Measurements from ENCODE around the gene GPR12.

Gene GPR12, protein sequence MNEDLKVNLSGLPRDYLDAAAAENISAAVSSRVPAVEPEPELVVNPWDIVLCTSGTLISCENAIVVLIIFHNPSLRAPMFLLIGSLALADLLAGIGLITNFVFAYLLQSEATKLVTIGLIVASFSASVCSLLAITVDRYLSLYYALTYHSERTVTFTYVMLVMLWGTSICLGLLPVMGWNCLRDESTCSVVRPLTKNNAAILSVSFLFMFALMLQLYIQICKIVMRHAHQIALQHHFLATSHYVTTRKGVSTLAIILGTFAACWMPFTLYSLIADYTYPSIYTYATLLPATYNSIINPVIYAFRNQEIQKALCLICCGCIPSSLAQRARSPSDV

DNA sequence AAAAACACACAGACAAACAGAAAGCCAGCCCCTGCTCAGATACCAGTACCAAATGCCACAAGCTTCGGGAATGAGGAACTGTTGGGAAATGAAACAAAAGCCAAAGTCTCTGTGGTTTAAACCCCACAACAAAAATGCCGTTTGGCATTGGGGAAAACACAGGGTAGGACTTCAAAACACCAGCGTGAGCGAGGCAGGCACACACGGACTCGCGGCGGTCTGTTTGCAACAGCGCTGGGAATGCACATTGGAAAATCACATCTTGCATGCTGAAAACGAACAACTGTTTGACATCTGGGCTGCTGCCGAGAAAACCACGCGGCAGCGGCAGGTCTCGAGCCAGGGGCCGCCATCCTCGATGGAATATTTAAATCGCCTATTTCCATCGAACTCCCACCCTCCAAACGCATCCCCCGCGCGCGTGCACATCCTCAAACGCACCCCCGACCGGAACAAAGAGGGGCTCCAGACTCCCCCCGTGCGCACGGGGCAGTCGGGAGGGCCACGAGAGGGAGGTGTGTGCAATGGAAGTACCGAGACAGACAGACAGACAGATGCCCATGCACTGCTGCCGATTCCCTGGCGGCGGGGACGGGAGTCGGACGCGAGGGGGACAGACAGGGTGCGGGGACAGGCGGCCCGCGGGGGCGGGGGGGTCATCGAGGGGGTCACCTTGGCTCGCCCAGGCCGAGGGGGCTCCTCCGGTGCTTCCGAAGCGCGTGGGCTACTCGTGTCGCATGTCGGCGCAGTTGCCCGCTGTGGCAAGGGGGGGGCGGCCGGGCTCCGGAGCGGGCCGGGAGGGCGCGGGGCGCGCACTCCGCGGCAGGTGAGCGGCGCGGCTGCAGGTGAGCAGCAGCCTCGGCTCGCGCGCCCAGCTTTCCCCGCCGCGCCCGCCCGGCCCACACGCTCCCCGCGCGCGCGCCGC is at the start of gene GPR12:
Gene GPR12, minus strand, starts transcription at position 880 of the 925 bp plus-strand sequence. CDS start 959 bp downstream, outside the sequence.
- no peak for DNase-seq (ENCODE audit: low spot score)
- in situ Hi-C loops (cut with MboI; ENCODE audit: low pct_unique_long_range_greater_than_20kb, low sequenced_read_pairs, unreplicated experiment): no loop called here
- TF ChIP-seq, protein P1, sequence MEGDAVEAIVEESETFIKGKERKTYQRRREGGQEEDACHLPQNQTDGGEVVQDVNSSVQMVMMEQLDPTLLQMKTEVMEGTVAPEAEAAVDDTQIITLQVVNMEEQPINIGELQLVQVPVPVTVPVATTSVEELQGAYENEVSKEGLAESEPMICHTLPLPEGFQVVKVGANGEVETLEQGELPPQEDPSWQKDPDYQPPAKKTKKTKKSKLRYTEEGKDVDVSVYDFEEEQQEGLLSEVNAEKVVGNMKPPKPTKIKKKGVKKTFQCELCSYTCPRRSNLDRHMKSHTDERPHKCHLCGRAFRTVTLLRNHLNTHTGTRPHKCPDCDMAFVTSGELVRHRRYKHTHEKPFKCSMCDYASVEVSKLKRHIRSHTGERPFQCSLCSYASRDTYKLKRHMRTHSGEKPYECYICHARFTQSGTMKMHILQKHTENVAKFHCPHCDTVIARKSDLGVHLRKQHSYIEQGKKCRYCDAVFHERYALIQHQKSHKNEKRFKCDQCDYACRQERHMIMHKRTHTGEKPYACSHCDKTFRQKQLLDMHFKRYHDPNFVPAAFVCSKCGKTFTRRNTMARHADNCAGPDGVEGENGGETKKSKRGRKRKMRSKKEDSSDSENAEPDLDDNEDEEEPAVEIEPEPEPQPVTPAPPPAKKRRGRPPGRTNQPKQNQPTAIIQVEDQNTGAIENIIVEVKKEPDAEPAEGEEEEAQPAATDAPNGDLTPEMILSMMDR (IDR thresholded peaks at IDR 0.05; ENCODE audit: extremely low read depth, insufficient read depth, missing control alignments): no peak

DNA sequence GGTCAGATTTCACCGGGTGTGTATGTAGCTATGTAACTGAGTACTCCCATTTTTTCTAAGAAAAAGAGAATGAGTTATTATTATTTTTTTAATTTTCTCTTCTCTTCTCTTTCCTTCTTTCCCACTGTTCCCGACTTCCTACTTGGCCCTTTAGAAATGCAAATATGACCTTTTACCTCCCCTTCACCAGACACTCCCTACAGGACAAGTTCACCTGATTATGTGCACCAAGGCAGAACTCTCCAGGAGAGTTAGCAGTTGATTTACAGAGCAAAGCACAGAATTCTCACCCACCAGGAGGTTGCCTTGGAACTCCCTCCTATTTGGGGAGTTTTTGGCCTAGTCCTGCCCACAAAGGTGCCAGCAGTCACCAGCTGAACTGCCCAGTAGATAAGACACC is 49.5 kb upstream of the GPR12 start:
- TF ChIP-seq, protein P1 (IDR thresholded peaks at IDR 0.05; ENCODE audit: extremely low read depth, insufficient read depth, missing control alignments): no peak

DNA sequence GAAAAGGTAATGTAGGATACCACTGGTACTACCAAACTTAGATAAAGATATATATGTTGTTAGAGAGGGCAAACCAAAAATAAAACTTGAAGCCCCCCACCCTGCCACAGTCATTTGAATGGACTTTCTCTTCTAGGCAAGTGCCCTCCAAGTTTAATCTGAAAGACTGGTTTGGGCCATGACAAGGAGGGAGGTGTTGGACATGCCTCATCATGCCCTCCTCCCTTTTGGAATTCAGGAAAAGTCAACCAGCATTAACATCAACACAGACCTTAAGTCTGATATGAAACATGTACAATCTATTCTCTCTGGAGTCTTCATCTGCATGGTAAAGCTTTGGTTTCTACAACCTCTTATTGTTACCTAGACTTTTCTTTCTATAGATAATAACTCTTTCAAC is 46.3 kb upstream of the GPR12 start:
- no peak for DNase-seq (ENCODE audit: low spot score)
- in situ Hi-C loops (cut with MboI; ENCODE audit: low pct_unique_long_range_greater_than_20kb, low sequenced_read_pairs, unreplicated experiment): no loop called here
- TF ChIP-seq, protein P1 (IDR thresholded peaks at IDR 0.05; ENCODE audit: extremely low read depth, insufficient read depth, missing control alignments): no peak

More for the DNA sequence above, 49.5 kb upstream of the GPR12 start:
- DNase-seq (ENCODE audit: low spot score): no peak
- in situ Hi-C loops (cut with MboI; ENCODE audit: low pct_unique_long_range_greater_than_20kb, low sequenced_read_pairs, unreplicated experiment): no loop called here

DNA sequence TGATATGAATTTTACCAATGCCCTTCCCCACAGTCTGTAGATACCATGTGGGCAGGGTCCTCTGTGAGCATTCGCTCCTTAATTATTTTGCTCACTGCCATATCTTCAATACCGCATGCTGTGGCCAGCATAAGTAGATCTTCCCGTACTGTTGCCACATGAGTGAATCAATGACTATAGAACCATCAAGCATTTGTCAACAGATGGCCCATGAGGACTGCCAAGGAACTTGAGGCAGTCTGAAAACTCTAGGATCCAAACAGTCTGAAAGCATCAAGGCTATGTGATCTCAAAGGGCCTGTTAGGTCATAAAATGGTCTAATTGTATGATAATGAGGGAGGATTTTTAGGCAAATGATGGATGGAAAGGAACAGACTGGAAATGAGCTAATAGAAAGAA is 27.4 kb upstream of the GPR12 start:
- in situ Hi-C loops (cut with MboI; ENCODE audit: low pct_unique_long_range_greater_than_20kb, low sequenced_read_pairs, unreplicated experiment): no loop called here
- TF ChIP-seq, protein P1 (IDR thresholded peaks at IDR 0.05; ENCODE audit: extremely low read depth, insufficient read depth, missing control alignments): no peak
- no peak for DNase-seq (ENCODE audit: low spot score)

DNA sequence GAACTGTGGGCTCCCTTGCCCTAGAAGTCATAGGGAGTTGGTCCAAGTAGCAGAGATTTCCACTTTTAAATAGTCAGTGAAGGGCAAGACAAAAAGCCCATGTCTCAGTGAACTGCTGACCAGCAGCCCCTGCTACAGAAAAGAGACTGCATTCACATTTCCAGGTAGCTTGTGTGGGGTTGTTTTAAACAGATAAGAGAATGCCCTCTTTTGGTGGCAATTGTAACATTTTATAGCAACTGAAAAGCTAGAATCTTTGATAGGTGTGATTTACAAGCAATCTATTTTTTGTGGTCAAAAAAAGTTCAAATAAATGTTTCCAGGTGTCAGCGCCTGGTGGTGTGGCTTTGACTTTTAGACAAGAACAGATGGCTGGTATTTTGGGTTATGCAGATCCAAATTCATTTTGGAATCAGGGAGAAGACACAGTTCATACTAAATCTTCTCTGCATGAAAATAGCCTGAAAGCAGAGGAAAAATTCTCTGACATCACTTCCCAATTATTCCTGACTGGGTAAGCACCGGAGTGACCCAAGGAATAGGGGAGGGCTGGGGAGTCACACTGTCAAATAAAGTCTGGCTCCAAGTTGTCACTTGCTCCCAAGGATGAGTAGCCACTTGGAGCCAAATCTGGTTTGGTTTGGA is 26.2 kb upstream of the GPR12 start:
- in situ Hi-C loops (cut with MboI; ENCODE audit: low pct_unique_long_range_greater_than_20kb, low sequenced_read_pairs, unreplicated experiment): no loop called here
- no peak for DNase-seq (ENCODE audit: low spot score)
- TF ChIP-seq, protein P1 (IDR thresholded peaks at IDR 0.05; ENCODE audit: extremely low read depth, insufficient read depth, missing control alignments): no peak

Data from GM13977 (cell line).